ENCODE results near the gene KSR2.
"Not testable (repeated sequence)": the region's sequence is repeated elsewhere in the genome, so short reads cannot be mapped to it uniquely, and the experiment has no call there.

The KSR2 gene

DNA sequence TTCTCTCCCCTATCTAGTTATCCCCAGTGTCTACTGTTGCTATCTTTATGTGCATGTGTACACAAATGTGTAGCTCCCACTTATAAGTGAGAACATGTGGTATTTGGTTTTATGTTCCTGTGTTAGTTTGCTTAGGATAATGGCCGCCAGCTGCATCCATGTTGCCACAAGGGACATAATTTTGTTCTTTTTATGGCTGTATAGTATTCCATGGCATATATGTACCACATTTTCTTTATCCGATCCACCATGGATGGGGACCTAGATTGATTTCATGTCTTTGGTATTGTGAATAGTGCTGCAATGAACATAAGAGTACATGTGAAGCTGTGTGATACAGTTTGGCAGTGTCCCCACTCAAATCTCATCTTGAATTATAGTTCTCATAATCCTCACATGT lies 218.1 kb downstream of the KSR2 start:
- Histone ChIP-seq H2AFZ (ENCODE audit: low read length) (no peak overlapping the region), H3K4me1 (ENCODE audit: insufficient read depth, low read length, severe bottlenecking) (no peaks in the 10 kb centered on the region), H3K79me2 (ENCODE audit: insufficient read depth, low read length) (no peaks in the 10 kb centered on the region), H3K4me2 (ENCODE audit: low read length) (no peak overlapping the region), H3K9me2 (ENCODE audit: low read depth, low read length) (no peaks in the 10 kb centered on the region), H3K27ac (ENCODE audit: low read depth, low read length, poor library complexity, severe bottlenecking) (no peak overlapping the region), H4K20me1 (ENCODE audit: insufficient read depth, low read length) (no peaks in the 10 kb centered on the region), H3K36me3 (ENCODE audit: insufficient read depth, low read length) (no peaks in the 10 kb centered on the region), H3K9me3 (ENCODE audit: low read length) (no peaks in the 10 kb centered on the region), H3K27me3 (ENCODE audit: insufficient read depth, low read length) (no peaks in the 10 kb centered on the region), H3K4me3 (ENCODE audit: low read depth, low read length, poor library complexity, severe bottlenecking) (no peak overlapping the region), H3F3A (ENCODE audit: insufficient read depth, low read length) (no peaks in the 10 kb centered on the region), H3K9ac (ENCODE audit: low read length) (no peak overlapping the region)
- TF ChIP-seq EZH2 (IDR thresholded peaks at IDR 0.05; ENCODE audit: borderline replicate concordance, low read length) = no peak
- TF ChIP-seq, protein P1, sequence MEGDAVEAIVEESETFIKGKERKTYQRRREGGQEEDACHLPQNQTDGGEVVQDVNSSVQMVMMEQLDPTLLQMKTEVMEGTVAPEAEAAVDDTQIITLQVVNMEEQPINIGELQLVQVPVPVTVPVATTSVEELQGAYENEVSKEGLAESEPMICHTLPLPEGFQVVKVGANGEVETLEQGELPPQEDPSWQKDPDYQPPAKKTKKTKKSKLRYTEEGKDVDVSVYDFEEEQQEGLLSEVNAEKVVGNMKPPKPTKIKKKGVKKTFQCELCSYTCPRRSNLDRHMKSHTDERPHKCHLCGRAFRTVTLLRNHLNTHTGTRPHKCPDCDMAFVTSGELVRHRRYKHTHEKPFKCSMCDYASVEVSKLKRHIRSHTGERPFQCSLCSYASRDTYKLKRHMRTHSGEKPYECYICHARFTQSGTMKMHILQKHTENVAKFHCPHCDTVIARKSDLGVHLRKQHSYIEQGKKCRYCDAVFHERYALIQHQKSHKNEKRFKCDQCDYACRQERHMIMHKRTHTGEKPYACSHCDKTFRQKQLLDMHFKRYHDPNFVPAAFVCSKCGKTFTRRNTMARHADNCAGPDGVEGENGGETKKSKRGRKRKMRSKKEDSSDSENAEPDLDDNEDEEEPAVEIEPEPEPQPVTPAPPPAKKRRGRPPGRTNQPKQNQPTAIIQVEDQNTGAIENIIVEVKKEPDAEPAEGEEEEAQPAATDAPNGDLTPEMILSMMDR (IDR thresholded peaks at IDR 0.05; ENCODE audit: low read length) = no peak

DNA sequence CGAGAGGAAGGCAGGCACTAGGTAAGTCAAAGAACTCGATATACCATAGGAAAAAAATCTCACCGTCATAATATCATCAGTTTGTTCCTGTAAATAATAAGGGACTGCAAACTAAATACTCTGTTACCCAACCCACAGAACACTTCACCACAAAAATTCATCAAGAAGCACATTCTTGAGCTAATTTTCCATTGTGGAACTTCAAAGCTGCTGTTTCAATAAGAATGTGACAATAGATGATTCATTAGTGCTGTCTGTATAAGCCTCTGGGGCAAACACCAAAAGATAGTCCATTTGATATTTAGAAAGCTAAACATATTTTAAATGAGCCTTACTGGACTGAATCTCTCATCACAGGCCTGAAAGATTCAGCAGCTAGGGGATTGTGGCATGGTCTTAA lies 219.4 kb downstream of the KSR2 start:
- H3F3A ChIP-seq (ENCODE audit: insufficient read depth, low read length) = no peaks in the 10 kb centered on the region
- no peak overlapping the region for H2AFZ ChIP-seq (ENCODE audit: low read length)
- no peaks in the 10 kb centered on the region for H3K9me2 ChIP-seq (ENCODE audit: low read depth, low read length)
- no peaks in the 10 kb centered on the region for H3K36me3 ChIP-seq (ENCODE audit: insufficient read depth, low read length)
- no peak overlapping the region for H3K27ac ChIP-seq (ENCODE audit: low read depth, low read length, poor library complexity, severe bottlenecking)
- no peak overlapping the region for H3K4me2 ChIP-seq (ENCODE audit: low read length)
- H4K20me1 ChIP-seq (ENCODE audit: insufficient read depth, low read length) = no peaks in the 10 kb centered on the region
- H3K4me3 ChIP-seq (ENCODE audit: low read depth, low read length, poor library complexity, severe bottlenecking) = no peak overlapping the region
- no peaks in the 10 kb centered on the region for H3K4me1 ChIP-seq (ENCODE audit: insufficient read depth, low read length, severe bottlenecking)
- no peak overlapping the region for H3K9ac ChIP-seq (ENCODE audit: low read length)
- no peaks in the 10 kb centered on the region for H3K79me2 ChIP-seq (ENCODE audit: insufficient read depth, low read length)
- H3K27me3 ChIP-seq (ENCODE audit: insufficient read depth, low read length) = no peaks in the 10 kb centered on the region
- TF ChIP-seq EZH2 (IDR thresholded peaks at IDR 0.05; ENCODE audit: borderline replicate concordance, low read length) = no peak
- TF ChIP-seq, protein P1 (IDR thresholded peaks at IDR 0.05; ENCODE audit: low read length) = no peak
- H3K9me3 ChIP-seq (ENCODE audit: low read length) = no peaks in the 10 kb centered on the region

DNA sequence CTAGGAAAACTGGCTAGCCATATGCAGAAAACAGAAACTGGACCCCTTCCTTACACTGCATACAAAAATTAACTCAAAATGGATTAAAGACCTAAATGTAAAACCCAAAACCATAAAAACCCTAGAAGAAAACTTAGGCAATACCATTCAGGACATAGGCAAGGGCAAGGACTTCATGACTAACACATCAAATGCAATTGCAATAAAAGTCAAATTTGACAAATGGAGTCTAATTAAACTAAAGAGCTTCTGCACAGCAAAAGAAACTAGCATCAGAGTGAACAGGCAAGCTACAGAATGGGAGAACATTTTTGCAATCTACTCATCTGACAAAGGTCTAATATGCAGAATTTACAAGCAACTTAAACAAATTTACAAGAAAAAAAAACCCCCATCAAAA lies 222.4 kb downstream of the KSR2 start:
- not testable (repeated sequence) for H3K4me1 ChIP-seq (ENCODE audit: insufficient read depth, low read length, severe bottlenecking); H3K27ac ChIP-seq (ENCODE audit: low read depth, low read length, poor library complexity, severe bottlenecking); H3K79me2 ChIP-seq (ENCODE audit: insufficient read depth, low read length); H2AFZ ChIP-seq (ENCODE audit: low read length); H4K20me1 ChIP-seq (ENCODE audit: insufficient read depth, low read length); H3K9me2 ChIP-seq (ENCODE audit: low read depth, low read length); H3K4me2 ChIP-seq (ENCODE audit: low read length); H3K4me3 ChIP-seq (ENCODE audit: low read depth, low read length, poor library complexity, severe bottlenecking); H3K27me3 ChIP-seq (ENCODE audit: insufficient read depth, low read length); H3K9ac ChIP-seq (ENCODE audit: low read length); H3F3A ChIP-seq (ENCODE audit: insufficient read depth, low read length); H3K9me3 ChIP-seq (ENCODE audit: low read length); H3K36me3 ChIP-seq (ENCODE audit: insufficient read depth, low read length)

DNA sequence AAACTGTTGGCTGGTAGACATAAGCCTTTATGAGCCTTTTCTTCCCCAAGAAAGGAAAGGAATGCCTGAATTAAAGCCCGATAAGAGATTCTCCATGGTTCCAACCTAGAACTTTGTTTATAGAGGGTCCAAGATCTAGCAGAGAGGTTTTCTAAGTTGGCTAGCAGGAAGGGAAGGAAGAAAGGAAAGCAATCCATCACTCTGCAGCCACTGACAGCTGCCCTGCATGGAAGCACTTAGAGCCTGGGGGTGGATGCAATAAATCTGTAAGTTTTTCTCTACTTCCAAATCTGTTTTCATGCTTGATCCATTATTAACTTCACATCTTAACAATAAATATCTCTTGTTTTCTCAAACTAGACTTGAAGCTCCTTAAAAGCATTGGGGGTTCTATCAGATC lies 224.4 kb downstream of the KSR2 start:
- TF ChIP-seq, protein P1 (IDR thresholded peaks at IDR 0.05; ENCODE audit: low read length) = no peak
- no peak for TF ChIP-seq EZH2 (IDR thresholded peaks at IDR 0.05; ENCODE audit: borderline replicate concordance, low read length)
- no peaks in the 10 kb centered on the region for H3F3A ChIP-seq (ENCODE audit: insufficient read depth, low read length)
- H3K9ac ChIP-seq (ENCODE audit: low read length) = no peak overlapping the region
- H3K4me3 ChIP-seq (ENCODE audit: low read depth, low read length, poor library complexity, severe bottlenecking) = no peak overlapping the region
- no peaks in the 10 kb centered on the region for H3K9me2 ChIP-seq (ENCODE audit: low read depth, low read length)
- H2AFZ ChIP-seq (ENCODE audit: low read length) = no peak overlapping the region
- no peak overlapping the region for H3K4me2 ChIP-seq (ENCODE audit: low read length)
- H3K36me3 ChIP-seq (ENCODE audit: insufficient read depth, low read length) = no peaks in the 10 kb centered on the region
- H3K4me1 ChIP-seq (ENCODE audit: insufficient read depth, low read length, severe bottlenecking) = no peaks in the 10 kb centered on the region
- no peaks in the 10 kb centered on the region for H3K79me2 ChIP-seq (ENCODE audit: insufficient read depth, low read length)
- no peaks in the 10 kb centered on the region for H3K27me3 ChIP-seq (ENCODE audit: insufficient read depth, low read length)
- no peaks in the 10 kb centered on the region for H3K9me3 ChIP-seq (ENCODE audit: low read length)
- no peaks in the 10 kb centered on the region for H4K20me1 ChIP-seq (ENCODE audit: insufficient read depth, low read length)
- no peak overlapping the region for H3K27ac ChIP-seq (ENCODE audit: low read depth, low read length, poor library complexity, severe bottlenecking)
